Naive B cell (primary cell): ENCODE data around the gene ZNF358. TPM values are rescaled to one million over a fixed set of nuclear protein-coding genes. Genes with fewer than 3 reads are reported as not detected.

Experiments
- ATAC-seq, 2 donors: fragments of 150-1000 bp; cut with Tn5 transposase; 2 replicates each; pipeline ENCODE4 v1.10.0; 2021; ENCODE audit warnings: low read depth in 2 of 2, mild to moderate bottlenecking in 2 of 2, moderate library complexity in 2 of 2
- DNase-seq: peaks from one replicate; pipeline ENCODE4 v3.0.0; 2022
- H3K27ac Mint-ChIP-seq, 6 donors: one replicate each; pipeline ENCODE4 v1.8.0; 2020 to 2022; ENCODE audit warnings: mild to moderate bottlenecking in 6 of 6, mixed read lengths in 6 of 6, moderate library complexity in 5 of 6, inconsistent platforms in 2 of 6
- H3K27me3 Mint-ChIP-seq, 3 donors: one replicate each; pipeline ENCODE4 v1.8.0; 2021 to 2022; ENCODE audit warnings: mixed read lengths in 3 of 3, mild to moderate bottlenecking in 1 of 3
- H3K36me3 Mint-ChIP-seq, 2 donors: one replicate each; pipeline ENCODE4 v1.8.0; 2020 to 2022; ENCODE audit warnings: mixed read lengths in 2 of 2, inconsistent platforms in 1 of 2, mild to moderate bottlenecking in 1 of 2
- H3K4me1 Mint-ChIP-seq, 3 donors: one replicate each; pipeline ENCODE4 v1.8.0; 2020 to 2022; ENCODE audit warnings: mixed read lengths in 3 of 3, inconsistent platforms in 1 of 3, mild to moderate bottlenecking in 1 of 3, moderate library complexity in 1 of 3
- H3K4me3 Mint-ChIP-seq, 8 donors: one replicate each; pipeline ENCODE4 v1.8.0; 2020 to 2022; ENCODE audit warnings: mild to moderate bottlenecking in 8 of 8, mixed read lengths in 8 of 8, moderate library complexity in 8 of 8, inconsistent platforms in 2 of 8
- H3K9me3 Mint-ChIP-seq, 7 donors: one replicate each; pipeline ENCODE4 v1.8.0; 2020 to 2022; ENCODE audit warnings: mixed read lengths in 7 of 7, mild to moderate bottlenecking in 5 of 7, inconsistent platforms in 2 of 7, moderate library complexity in 1 of 7
- polyA plus RNA-seq, 6 donors: library from polyadenylated mRNA; unstranded; fragments of 300-500 nt; fragmentation: Illumina TruSeq; gene quantifications; one replicate each; pipeline ENCODE4 v1.2.3, GENCODE V29; 2021; ENCODE audit warnings: low read depth in 6 of 6

ZNF358 gene
- polyA plus RNA-seq, 6 donors from 2014 or later: 0.94 to 3.5 (median 1.6) TPM

DNA sequence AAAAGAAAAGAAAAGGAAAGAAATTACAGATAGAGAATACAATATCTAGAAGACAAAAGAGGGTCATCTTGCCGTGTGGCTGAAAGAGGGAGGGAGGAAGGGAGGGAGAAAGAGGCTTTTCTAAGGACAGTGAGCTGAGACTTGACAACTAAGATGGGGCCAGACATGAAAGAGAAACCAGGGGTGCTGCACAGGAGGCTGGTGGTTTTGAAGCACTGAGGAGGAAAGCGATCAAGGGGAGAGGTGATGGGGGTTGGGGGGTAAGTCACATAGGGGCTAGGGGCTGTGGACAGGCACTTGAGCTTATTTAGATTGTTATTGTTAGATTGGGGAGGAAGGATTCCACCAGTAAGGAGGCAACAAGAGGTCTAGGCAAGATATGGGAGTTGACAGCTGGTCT is 36.9 kb downstream of the ZNF358 start:
- Mint-ChIP-seq H3K4me3 (no peak overlapping the region), H3K9me3 (no peaks in the 10 kb centered on the region), H3K4me1 (peaks cover 5 to 7% (median 7%) of the 10 kb centered on the region in 3 donors), H3K36me3 (peaks cover 0 to 7% of the 10 kb centered on the region in 2 donors), H3K27ac (no peak overlapping the region), H3K27me3 (no peaks in the 10 kb centered on the region)
- DNase-seq (no peak), ATAC-seq (no peak)

DNA sequence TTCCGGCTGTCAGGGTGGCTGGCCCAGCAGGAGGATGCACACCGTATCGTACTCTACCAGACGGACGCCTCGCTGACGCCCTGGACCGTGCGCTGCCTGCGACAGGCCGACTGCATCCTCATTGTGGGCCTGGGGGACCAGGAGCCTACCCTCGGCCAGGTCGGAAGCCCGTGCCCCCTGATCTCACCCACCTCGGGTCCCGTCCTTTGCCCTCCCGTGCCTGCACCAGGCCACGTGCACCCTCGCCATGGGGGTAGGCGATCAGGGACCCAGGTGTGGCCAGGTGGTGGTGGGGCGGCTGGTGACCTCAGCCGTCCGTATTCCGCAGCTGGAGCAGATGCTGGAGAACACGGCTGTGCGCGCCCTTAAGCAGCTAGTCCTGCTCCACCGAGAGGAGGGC is 38.7 kb downstream of the ZNF358 start:
- no peak for DNase-seq
- H3K27ac Mint-ChIP-seq: no peak overlapping the region
- H3K36me3 Mint-ChIP-seq: peaks cover 0 to 14% of the 10 kb centered on the region in 2 donors
- H3K9me3 Mint-ChIP-seq: no peaks in the 10 kb centered on the region
- peaks cover 5 to 7% (median 7%) of the 10 kb centered on the region in 3 donors for H3K4me1 Mint-ChIP-seq
- no peaks in the 10 kb centered on the region for H3K27me3 Mint-ChIP-seq
- H3K4me3 Mint-ChIP-seq: no peak overlapping the region
- ATAC-seq: no peak

DNA sequence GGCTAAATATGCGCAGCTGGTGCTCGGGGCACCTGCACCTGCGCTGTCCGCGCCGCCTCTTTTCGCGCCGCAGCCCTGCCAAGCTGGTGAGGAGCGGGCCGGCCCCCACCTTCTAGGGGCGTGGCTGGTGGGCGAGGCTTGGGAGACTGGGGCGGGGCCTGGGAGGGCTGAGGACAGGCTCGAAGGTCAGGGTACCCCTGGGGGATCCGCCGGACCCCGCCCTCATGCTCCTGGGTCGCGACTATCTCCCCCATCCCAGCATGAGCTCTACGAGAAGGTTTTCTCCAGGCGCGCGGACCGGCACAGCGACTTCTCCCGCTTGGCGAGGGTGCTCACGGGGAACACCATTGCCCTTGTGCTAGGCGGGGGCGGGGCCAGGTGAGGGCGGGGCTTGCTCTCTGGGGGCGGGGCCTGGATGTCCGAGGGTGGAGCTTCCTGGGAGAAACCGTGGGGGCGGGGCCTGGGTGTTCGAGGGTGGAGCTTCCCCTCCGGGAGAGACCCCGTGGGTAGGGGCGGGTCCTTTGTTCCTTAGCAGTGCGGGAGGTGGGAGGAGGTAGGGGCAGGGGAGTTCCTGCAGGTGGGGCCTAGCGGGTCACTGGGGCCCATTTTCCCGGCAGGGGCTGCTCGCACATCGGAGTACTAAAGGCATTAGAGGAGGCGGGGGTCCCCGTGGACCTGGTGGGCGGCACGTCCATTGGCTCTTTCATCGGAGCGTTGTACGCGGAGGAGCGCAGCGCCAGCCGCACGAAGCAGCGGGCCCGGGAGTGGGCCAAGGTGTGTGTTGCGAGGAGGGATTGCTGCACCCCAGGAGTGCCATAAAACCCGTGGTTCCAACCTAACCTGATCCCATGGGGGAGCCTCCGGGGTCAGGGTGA is 39.3 kb downstream of the ZNF358 start:
- ATAC-seq (peak in 1 of 2 donors; percentile 23), DNase-seq (no peak)
- Mint-ChIP-seq H3K36me3 (peaks cover 2 to 14% of the 10 kb centered on the region in 2 donors), H3K9me3 (no peaks in the 10 kb centered on the region), H3K4me1 (peaks cover 5 to 7% (median 7%) of the 10 kb centered on the region in 3 donors), H3K27ac (no peak overlapping the region), H3K4me3 (no peak overlapping the region), H3K27me3 (no peaks in the 10 kb centered on the region)

DNA sequence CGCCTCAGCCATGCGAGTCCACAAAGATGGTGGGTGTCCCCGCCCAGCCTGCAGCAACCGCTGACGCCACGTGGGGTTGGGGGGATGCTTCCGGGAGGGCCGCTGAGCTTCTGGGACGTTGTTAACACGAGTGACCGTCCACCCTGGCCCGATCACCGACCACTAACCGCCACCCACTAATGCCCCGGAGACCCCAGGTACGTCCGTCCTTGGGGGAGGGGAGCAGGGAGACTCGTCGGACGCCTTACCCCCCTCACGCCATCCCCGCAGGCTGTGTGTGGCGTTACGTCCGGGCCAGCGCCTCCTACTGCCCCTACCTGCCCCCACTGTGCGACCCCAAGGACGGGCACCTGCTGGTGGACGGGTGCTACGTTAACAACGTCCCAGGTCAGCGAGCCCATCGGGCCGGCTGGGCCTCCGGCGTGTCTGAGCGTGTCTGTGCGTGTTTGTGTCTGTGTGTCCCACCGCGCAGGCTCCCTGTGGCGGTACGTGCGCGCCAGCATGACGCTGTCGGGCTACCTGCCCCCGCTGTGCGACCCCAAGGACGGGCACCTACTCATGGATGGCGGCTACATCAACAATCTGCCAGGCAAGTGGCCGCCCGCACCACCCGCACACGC is 40.9 kb downstream of the ZNF358 start:
- no peaks in the 10 kb centered on the region for H3K27me3 Mint-ChIP-seq
- H3K4me1 Mint-ChIP-seq: peaks cover 0 to 4% (median 3%) of the 10 kb centered on the region in 3 donors
- H3K4me3 Mint-ChIP-seq: peak overlapping the region in 1 of 8 donors; percentile 42
- no peak for ATAC-seq
- peak overlapping the region in 1 of 6 donors; percentile 38 for H3K27ac Mint-ChIP-seq
- peaks cover 5 to 14% of the 10 kb centered on the region in 2 donors for H3K36me3 Mint-ChIP-seq
- H3K9me3 Mint-ChIP-seq: no peaks in the 10 kb centered on the region
- no peak for DNase-seq

DNA sequence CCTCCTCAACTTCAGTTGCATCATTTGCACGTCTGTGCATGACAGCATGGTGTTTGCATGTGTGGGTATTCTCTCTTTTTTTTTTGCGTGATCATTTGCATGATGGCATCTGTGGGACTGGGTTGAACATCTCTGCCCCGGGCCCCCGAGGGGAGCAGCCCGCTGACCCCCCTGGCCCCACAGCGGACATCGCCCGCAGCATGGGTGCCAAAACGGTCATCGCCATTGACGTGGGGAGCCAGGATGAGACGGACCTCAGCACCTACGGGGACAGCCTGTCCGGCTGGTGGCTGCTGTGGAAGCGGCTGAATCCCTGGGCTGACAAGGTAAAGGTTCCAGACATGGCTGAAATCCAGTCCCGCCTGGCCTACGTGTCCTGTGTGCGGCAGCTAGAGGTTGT is 42.8 kb downstream of the ZNF358 start:
- H3K27ac Mint-ChIP-seq: no peak overlapping the region
- no peaks in the 10 kb centered on the region for H3K9me3 Mint-ChIP-seq
- ATAC-seq: no peak
- DNase-seq: no peak
- no peak overlapping the region for H3K4me3 Mint-ChIP-seq
- H3K27me3 Mint-ChIP-seq: no peaks in the 10 kb centered on the region
- H3K4me1 Mint-ChIP-seq: peaks cover 0 to 4% (median 0%) of the 10 kb centered on the region in 3 donors
- H3K36me3 Mint-ChIP-seq: peaks cover 5 to 9% of the 10 kb centered on the region in 2 donors

DNA sequence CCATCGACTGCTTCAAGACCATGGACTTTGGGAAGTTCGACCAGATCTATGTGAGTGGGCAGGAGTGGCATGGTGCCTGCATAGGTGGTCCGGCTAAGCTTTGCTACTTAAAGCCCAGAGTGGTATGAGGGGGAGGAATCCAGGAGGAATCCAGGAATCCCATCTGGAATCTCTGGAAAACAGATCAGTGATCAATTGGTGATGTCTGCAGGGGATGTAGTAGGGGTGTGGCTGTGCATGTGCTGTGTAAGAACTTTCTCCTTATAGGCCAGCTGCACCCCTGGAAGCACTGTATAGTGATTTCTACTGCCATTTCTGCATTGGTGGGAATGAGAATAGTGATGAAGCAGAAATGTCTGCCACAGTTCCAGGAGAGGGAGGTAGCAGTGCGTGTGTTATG is 43.2 kb downstream of the ZNF358 start:
- no peak for ATAC-seq
- peaks cover 5 to 6% of the 10 kb centered on the region in 2 donors for H3K36me3 Mint-ChIP-seq
- H3K27me3 Mint-ChIP-seq: no peaks in the 10 kb centered on the region
- peaks cover 0 to 3% (median 0%) of the 10 kb centered on the region in 3 donors for H3K4me1 Mint-ChIP-seq
- no peak for DNase-seq
- no peaks in the 10 kb centered on the region for H3K9me3 Mint-ChIP-seq
- no peak overlapping the region for H3K4me3 Mint-ChIP-seq
- H3K27ac Mint-ChIP-seq: no peak overlapping the region

DNA sequence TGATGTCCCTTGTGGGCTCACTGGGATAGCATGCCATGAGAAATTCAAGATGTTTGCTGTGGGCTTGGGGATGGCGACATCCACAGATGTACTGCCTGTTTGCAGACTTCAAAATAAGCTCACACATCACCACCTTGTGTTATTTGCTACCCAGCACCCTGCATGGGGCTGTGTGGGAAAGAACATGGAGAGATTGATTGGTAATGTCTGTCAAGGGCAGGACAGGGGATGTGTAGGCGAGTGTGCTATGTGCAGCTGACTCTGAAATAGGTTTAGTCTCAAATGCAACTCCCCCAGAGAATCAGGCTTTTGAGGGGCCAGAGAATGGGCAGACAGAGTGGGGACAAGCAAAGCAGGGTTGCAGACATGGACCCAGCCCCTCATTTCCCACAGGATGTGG is 44.4 kb downstream of the ZNF358 start:
- H3K9me3 Mint-ChIP-seq: no peaks in the 10 kb centered on the region
- no peak overlapping the region for H3K27ac Mint-ChIP-seq
- no peak for ATAC-seq

DNA sequence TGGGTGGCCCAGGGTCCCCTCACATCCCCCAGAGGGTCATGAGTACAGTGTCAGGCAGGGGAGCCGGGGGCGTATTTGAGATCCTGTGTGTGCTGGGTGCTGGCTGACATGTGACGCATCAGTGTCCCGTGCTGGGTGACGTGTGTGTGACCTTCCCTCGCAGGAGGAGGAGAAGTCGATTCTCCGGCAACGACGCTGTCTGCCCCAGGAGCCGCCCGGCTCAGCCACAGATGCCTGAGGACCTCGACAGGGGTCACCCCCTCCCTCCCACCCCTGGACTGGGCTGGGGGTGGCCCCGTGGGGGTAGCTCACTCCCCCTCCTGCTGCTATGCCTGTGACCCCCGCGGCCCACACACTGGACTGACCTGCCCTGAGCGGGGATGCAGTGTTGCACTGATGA is 45.4 kb downstream of the ZNF358 start:
- no peak overlapping the region for H3K27ac Mint-ChIP-seq
- H3K9me3 Mint-ChIP-seq: no peaks in the 10 kb centered on the region
- H3K36me3 Mint-ChIP-seq: peaks cover 5 to 6% of the 10 kb centered on the region in 2 donors
- DNase-seq: no peak
- H3K4me3 Mint-ChIP-seq: no peak overlapping the region
- no peak for ATAC-seq
- H3K27me3 Mint-ChIP-seq: no peaks in the 10 kb centered on the region
- peaks cover 0 to 3% (median 0%) of the 10 kb centered on the region in 3 donors for H3K4me1 Mint-ChIP-seq

More for the DNA sequence above, 44.4 kb downstream of the ZNF358 start:
- Mint-ChIP-seq H3K4me3 (no peak overlapping the region), H3K27me3 (no peaks in the 10 kb centered on the region), H3K36me3 (peaks cover 5 to 6% of the 10 kb centered on the region in 2 donors), H3K4me1 (peaks cover 0 to 3% (median 0%) of the 10 kb centered on the region in 3 donors)
- DNase-seq: no peak

DNA sequence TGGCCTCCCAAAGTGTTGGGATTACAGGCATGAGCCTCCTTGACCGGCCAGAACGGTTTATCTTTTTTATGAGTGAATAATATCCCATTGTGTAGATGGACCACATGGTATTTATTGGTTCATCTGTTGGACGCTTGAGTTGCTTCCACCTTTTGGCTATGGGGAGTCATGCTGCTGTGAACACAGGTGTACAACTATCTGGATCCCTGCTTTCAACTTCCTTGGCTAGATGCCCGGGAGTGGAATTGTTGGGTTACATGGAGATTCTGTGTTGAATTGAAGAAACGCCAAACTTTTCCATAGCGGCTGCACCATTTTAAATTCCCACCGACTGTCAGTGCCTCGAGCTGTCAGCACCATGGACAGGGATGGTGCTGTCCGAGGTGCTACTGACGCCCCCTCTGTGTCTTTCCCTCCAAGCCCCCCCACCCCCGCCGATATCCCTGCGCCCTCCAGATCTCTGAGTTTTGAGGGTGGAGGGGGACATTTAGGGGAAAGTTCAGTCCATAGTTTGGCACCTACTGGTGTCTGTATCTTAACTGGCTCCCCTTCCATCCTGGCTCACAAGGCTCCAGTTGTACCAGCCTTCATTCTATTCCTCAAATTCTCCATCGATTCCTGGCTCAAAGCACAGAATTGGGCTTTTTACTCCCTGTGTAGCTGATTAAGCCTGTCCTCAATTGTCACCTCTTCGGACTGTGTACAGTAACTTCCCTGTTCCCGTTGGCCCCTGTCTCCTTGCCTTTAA is 46.9 kb downstream of the ZNF358 start:
- Mint-ChIP-seq H3K27me3 (no peaks in the 10 kb centered on the region), H3K4me1 (peaks cover 0 to 3% (median 0%) of the 10 kb centered on the region in 3 donors), H3K27ac (peak overlapping the region in 1 of 6 donors; percentile 52), H3K36me3 (peaks cover 5 to 6% of the 10 kb centered on the region in 2 donors), H3K4me3 (no peak overlapping the region), H3K9me3 (no peaks in the 10 kb centered on the region)
- no peak for ATAC-seq
- DNase-seq: no peak

DNA sequence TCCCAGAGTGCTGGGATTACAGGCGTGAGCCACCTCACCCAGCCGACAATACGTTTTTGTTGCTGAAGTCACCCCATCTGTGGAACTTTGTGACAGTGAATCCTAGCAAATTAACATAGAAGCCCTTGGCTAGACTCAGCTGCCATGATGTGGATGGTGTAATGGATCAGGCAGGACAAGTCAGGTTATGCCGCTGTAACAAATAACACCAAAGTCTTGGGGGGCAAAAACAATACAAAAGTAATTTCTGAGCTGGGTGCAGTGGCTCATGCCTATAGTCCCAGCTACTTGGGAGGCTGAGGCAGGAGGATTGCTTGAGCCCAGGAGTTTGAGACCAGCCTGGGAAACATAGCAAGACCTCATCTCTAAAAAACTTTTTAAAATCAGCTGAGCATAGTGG is 49.0 kb downstream of the ZNF358 start:
- no peak for DNase-seq
- ATAC-seq: no peak
- peaks cover 0 to 5% of the 10 kb centered on the region in 2 donors for H3K36me3 Mint-ChIP-seq
- no peaks in the 10 kb centered on the region for H3K9me3 Mint-ChIP-seq
- H3K27ac Mint-ChIP-seq: no peak overlapping the region
- H3K27me3 Mint-ChIP-seq: no peaks in the 10 kb centered on the region
- no peak overlapping the region for H3K4me3 Mint-ChIP-seq
- H3K4me1 Mint-ChIP-seq: peaks cover 0 to 7% (median 2%) of the 10 kb centered on the region in 3 donors

DNA sequence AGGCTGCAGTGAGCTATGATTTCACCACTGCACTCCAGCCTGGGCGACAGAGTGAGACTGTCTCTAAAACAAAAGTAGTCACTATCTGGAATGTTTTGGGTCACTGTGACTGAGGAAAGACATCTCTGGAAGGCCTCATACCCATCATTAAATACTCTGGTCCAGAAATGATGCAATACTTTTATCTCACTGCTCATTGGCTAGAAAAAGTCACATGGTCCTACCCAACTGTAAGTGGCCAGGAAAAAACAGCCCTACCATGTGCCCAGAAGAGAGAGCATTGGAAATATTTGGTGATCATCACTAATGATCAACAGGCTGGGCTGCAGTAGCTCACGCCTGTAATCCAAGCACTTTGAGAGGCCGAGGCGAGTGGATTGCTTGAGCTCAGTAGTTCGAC is 49.4 kb downstream of the ZNF358 start:
- Mint-ChIP-seq H3K4me1 (peaks cover 0 to 7% (median 2%) of the 10 kb centered on the region in 3 donors), H3K4me3 (no peak overlapping the region), H3K9me3 (no peaks in the 10 kb centered on the region), H3K27me3 (no peaks in the 10 kb centered on the region), H3K36me3 (peaks cover 0 to 2% of the 10 kb centered on the region in 2 donors), H3K27ac (no peak overlapping the region)
- no peak for ATAC-seq
- DNase-seq: no peak
